Measurements from ENCODE around the gene THADA.
A peak's percentile ranks its signal among the peaks of the same experiment; 100 is the strongest.

THADA gene

DNA sequence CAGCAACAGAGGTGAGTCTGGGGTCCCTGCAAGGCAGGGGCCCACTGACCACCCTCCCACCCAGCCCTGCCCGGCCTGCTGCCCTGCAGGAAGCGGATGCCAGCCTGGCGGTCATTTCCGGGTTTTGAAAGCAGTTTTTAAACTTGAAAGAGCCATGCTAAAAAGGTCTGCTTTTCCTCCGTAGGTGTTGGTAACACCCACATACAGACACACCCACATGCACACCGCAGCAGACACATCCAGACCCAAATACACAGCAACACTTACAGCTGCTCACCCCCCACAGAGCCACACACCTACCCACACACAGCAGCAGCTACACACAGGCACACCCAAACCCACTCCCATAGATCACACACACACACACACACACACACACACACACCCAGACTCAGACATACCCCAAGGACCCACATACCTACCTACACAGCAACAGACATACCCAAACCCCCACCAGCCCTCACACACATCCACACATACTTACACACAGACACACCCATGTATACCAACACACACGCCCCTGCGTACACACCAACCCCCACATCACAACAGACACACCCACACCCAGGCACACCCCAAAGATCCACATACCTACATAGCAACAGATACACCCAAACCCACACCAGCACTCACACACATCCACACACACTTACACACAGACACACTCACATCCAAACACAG is 377.0 kb downstream of the THADA start:
- Histone ChIP-seq H3K4me3 (ENCODE audit: low read depth, low read length) (no peak overlapping the region), H3K4me1 (ENCODE audit: control insufficient read depth, insufficient read depth, low read length) (peaks cover 27% of the 10 kb centered on the region), H3K36me3 (ENCODE audit: control insufficient read depth in 2 of 2, insufficient read depth in 1 of 2, low read length in 2 of 2) (peaks cover 3 to 16% of the 10 kb centered on the region in 2 experiments; a peak in 1 of 3 replicates), H3K9me3 (ENCODE audit: control insufficient read depth, insufficient read depth, low read depth, low read length) (no peaks in the 10 kb centered on the region), H3K27ac (ENCODE audit: extremely low read depth, low read depth, low read length) (peak overlapping the region; percentile 92)
- POLR2A ChIA-PET: interaction anchor here (1.2 to 1.7 kb wide), 2 partner anchors 8 to 85 kb away, joined by 4 to 6 read pairs; partner anchors contain the start of gene ZFP36L2
- CTCF ChIA-PET: interaction anchor here (0.6 to 5.3 kb wide), 5 partner anchors 10 to 266 kb away, joined by 3 to 25 read pairs (median 3); no protein-coding TSS in a partner anchor
- no peak for TF ChIP-seq ZNF292 (tag by site-specific recombination; IDR thresholded peaks at IDR 0.05; ENCODE audit: borderline replicate concordance, low read depth)
- TF ChIP-seq, protein P1, sequence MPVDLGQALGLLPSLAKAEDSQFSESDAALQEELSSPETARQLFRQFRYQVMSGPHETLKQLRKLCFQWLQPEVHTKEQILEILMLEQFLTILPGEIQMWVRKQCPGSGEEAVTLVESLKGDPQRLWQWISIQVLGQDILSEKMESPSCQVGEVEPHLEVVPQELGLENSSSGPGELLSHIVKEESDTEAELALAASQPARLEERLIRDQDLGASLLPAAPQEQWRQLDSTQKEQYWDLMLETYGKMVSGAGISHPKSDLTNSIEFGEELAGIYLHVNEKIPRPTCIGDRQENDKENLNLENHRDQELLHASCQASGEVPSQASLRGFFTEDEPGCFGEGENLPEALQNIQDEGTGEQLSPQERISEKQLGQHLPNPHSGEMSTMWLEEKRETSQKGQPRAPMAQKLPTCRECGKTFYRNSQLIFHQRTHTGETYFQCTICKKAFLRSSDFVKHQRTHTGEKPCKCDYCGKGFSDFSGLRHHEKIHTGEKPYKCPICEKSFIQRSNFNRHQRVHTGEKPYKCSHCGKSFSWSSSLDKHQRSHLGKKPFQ (tag by site-specific recombination; IDR thresholded peaks at IDR 0.05): peak; percentile 77
- peak; percentile 74; the same call in 1 of the 2 replicates for TF ChIP-seq KLF10 (tag by site-specific recombination; IDR thresholded peaks at IDR 0.05)
- no peak for TF ChIP-seq ZFP3 (tag by site-specific recombination; IDR thresholded peaks at IDR 0.05; ENCODE audit: low read depth)
- no peak for TF ChIP-seq ZNF37A (tag by site-specific recombination; IDR thresholded peaks at IDR 0.05)
- TF ChIP-seq, protein P2, sequence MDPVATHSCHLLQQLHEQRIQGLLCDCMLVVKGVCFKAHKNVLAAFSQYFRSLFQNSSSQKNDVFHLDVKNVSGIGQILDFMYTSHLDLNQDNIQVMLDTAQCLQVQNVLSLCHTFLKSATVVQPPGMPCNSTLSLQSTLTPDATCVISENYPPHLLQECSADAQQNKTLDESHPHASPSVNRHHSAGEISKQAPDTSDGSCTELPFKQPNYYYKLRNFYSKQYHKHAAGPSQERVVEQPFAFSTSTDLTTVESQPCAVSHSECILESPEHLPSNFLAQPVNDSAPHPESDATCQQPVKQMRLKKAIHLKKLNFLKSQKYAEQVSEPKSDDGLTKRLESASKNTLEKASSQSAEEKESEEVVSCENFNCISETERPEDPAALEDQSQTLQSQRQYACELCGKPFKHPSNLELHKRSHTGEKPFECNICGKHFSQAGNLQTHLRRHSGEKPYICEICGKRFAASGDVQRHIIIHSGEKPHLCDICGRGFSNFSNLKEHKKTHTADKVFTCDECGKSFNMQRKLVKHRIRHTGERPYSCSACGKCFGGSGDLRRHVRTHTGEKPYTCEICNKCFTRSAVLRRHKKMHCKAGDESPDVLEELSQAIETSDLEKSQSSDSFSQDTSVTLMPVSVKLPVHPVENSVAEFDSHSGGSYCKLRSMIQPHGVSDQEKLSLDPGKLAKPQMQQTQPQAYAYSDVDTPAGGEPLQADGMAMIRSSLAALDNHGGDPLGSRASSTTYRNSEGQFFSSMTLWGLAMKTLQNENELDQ (tag by site-specific recombination; IDR thresholded peaks at IDR 0.05; ENCODE audit: low read depth): no peak
- no peak for TF ChIP-seq ZNF221 (tag by site-specific recombination; IDR thresholded peaks at IDR 0.05; ENCODE audit: borderline replicate concordance)
- 0 out of 2 replicates have a peak, but pooled peaks have one; percentile 36 for TF ChIP-seq SP2 (tag by site-specific recombination; IDR thresholded peaks at IDR 0.05)
- TF ChIP-seq ZNF133 (tag by site-specific recombination; IDR thresholded peaks at IDR 0.05): no peak; the same call in 1 of the 2 replicates
- TF ChIP-seq EGR2 (tag by site-specific recombination; IDR thresholded peaks at IDR 0.05; ENCODE audit: low read depth): peak; percentile 100
- no peak for TF ChIP-seq ZNF561 (tag by site-specific recombination; IDR thresholded peaks at IDR 0.05; ENCODE audit: borderline replicate concordance)
- no peak for TF ChIP-seq KLF16 (tag by site-specific recombination; IDR thresholded peaks at IDR 0.05)
- 0 out of 2 replicates have a peak, but pooled peaks have one; percentile 5 for TF ChIP-seq ZNF473 (tag by site-specific recombination; IDR thresholded peaks at IDR 0.05)
- TF ChIP-seq ZNF16 (tag by site-specific recombination; IDR thresholded peaks at IDR 0.05; ENCODE audit: low read depth): no peak; the same call in 1 of the 2 replicates
- TF ChIP-seq HOXD13 (CRISPR knock-in tag; IDR thresholded peaks at IDR 0.05; ENCODE audit: borderline replicate concordance): no peak
- TF ChIP-seq SP3 (tag by site-specific recombination; IDR thresholded peaks at IDR 0.05): 0 out of 2 replicates have a peak, but pooled peaks have one; percentile 23
- no peak for TF ChIP-seq ZNF404 (tag by site-specific recombination; IDR thresholded peaks at IDR 0.05)
- 0 out of 2 replicates have a peak, but pooled peaks have one; percentile 4 for TF ChIP-seq ZNF2 (tag by site-specific recombination; IDR thresholded peaks at IDR 0.05)
- no peak for TF ChIP-seq ZNF510 (tag by site-specific recombination; IDR thresholded peaks at IDR 0.05; ENCODE audit: insufficient replicate concordance)
- no peak for TF ChIP-seq BCL11B (tag by site-specific recombination; IDR thresholded peaks at IDR 0.05; ENCODE audit: low read depth)
- no peak for TF ChIP-seq TCF7L2 (IDR thresholded peaks at IDR 0.05; ENCODE audit: borderline replicate concordance, low read depth, low read length)
- TF ChIP-seq ZSCAN30 (tag by site-specific recombination; IDR thresholded peaks at IDR 0.05): no peak
- 0 out of 2 replicates have a peak, but pooled peaks have one; percentile 42 for TF ChIP-seq KLF7 (tag by site-specific recombination; IDR thresholded peaks at IDR 0.05; ENCODE audit: borderline replicate concordance)
- no peak for TF ChIP-seq ZNF558 (tag by site-specific recombination; IDR thresholded peaks at IDR 0.05)
- TF ChIP-seq KLF9 (tag by site-specific recombination; IDR thresholded peaks at IDR 0.05; ENCODE audit: low read depth): peak; percentile 90
- no peak for TF ChIP-seq HOXA7 (CRISPR knock-in tag; IDR thresholded peaks at IDR 0.05; ENCODE audit: borderline replicate concordance)
- TF ChIP-seq, protein P3, sequence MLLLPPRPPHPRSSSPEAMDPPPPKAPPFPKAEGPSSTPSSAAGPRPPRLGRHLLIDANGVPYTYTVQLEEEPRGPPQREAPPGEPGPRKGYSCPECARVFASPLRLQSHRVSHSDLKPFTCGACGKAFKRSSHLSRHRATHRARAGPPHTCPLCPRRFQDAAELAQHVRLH (tag by site-specific recombination; IDR thresholded peaks at IDR 0.05): no peak
- no peak for TF ChIP-seq ZNF548 (tag by site-specific recombination; IDR thresholded peaks at IDR 0.05)
- TF ChIP-seq SCRT1 (tag by site-specific recombination; IDR thresholded peaks at IDR 0.05; ENCODE audit: borderline replicate concordance): peak; percentile 55; the same call in 1 of the 2 replicates
- TF ChIP-seq ZFHX2 (tag by site-specific recombination; conservative IDR thresholded peaks at IDR 0.05): peak; percentile 100
- no peak for TF ChIP-seq ZNF248 (tag by site-specific recombination; IDR thresholded peaks at IDR 0.05)
- TF ChIP-seq, protein P4, sequence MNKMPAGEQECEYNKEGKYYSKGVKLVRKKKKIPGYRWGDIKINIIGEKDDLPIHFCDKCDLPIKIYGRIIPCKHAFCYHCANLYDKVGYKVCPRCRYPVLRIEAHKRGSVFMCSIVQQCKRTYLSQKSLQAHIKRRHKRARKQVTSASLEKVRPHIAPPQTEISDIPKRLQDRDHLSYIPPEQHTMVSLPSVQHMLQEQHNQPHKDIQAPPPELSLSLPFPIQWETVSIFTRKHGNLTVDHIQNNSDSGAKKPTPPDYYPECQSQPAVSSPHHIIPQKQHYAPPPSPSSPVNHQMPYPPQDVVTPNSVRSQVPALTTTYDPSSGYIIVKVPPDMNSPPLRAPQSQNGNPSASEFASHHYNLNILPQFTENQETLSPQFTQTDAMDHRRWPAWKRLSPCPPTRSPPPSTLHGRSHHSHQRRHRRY (tag by site-specific recombination; IDR thresholded peaks at IDR 0.05): 0 out of 2 replicates have a peak, but pooled peaks have one; percentile 12

All from HEK293 (cell line).